ENCODE results near the gene IGF2BP1.
"Not testable (repeated sequence)": the region's sequence is repeated elsewhere in the genome, so short reads cannot be mapped to it uniquely, and the experiment has no call there.

IGF2BP1 gene

GRCh38 chr17:49021095-49021767 is 24.0 kb downstream of the IGF2BP1 start:
- DNase-seq, result no peak
- Mint-ChIP-seq H3K9me3 (no peaks in the 10 kb centered on the region), H3K27ac (no peak overlapping the region), H3K36me3 (no peaks in the 10 kb centered on the region), H3K27me3 (peaks cover 43% of the 10 kb centered on the region), H3K4me3 (no peak overlapping the region), H3K4me1 (no peaks in the 10 kb centered on the region)
- CTCF ChIA-PET, result interaction anchor here (1.2 to 1.5 kb wide), 2 partner anchors 11 to 143 kb away, joined by 3 to 6 read pairs; no protein-coding TSS in a partner anchor

- peaks cover 43% of the 10 kb centered on the region for H3K27me3 Mint-ChIP-seq
- H3K27ac Mint-ChIP-seq, result no peak overlapping the region
- DNase-seq, result no peak
- no peaks in the 10 kb centered on the region for H3K9me3 Mint-ChIP-seq
- H3K4me3 Mint-ChIP-seq, result no peak overlapping the region
- H3K4me1 Mint-ChIP-seq, result peaks cover 2% of the 10 kb centered on the region
- CTCF ChIA-PET, result interaction anchor here (1.2 to 1.5 kb wide), 2 partner anchors 10 to 143 kb away, joined by 3 to 6 read pairs; no protein-coding TSS in a partner anchor
- no peaks in the 10 kb centered on the region for H3K36me3 Mint-ChIP-seq
These were observed 24.6 kb downstream of the IGF2BP1 start for GRCh38 chr17:49021768-49022103.

- no peak for DNase-seq
- CTCF ChIA-PET, result no interaction called here
- no peaks in the 10 kb centered on the region for H3K36me3 Mint-ChIP-seq
- peaks cover 40% of the 10 kb centered on the region for H3K27me3 Mint-ChIP-seq
- no peak overlapping the region for H3K27ac Mint-ChIP-seq
- H3K4me1 Mint-ChIP-seq, result peaks cover 2% of the 10 kb centered on the region
- H3K4me3 Mint-ChIP-seq, result no peak overlapping the region
- H3K9me3 Mint-ChIP-seq, result no peaks in the 10 kb centered on the region
These were observed 25.3 kb downstream of the IGF2BP1 start for GRCh38 chr17:49022391-49022941.

- peaks cover 2% of the 10 kb centered on the region for H3K4me1 Mint-ChIP-seq
- no peak overlapping the region for H3K27ac Mint-ChIP-seq
- H3K9me3 Mint-ChIP-seq, result no peaks in the 10 kb centered on the region
- DNase-seq, result no peak
- no peaks in the 10 kb centered on the region for H3K36me3 Mint-ChIP-seq
- no peak overlapping the region for H3K4me3 Mint-ChIP-seq
- peaks cover 34% of the 10 kb centered on the region for H3K27me3 Mint-ChIP-seq
- CTCF ChIA-PET, result no interaction called here
These were observed 27.3 kb downstream of the IGF2BP1 start for GRCh38 chr17:49024523-49024922.

GRCh38 chr17:49026447-49026846 is 29.3 kb downstream of the IGF2BP1 start:
- H3K9me3 Mint-ChIP-seq, H3K4me3 Mint-ChIP-seq, H3K4me1 Mint-ChIP-seq, CTCF ChIA-PET, H3K27ac Mint-ChIP-seq, DNase-seq, H3K36me3 Mint-ChIP-seq: not testable (repeated sequence)
- H3K27me3 Mint-ChIP-seq, result peaks cover 38% of the 10 kb centered on the region

GRCh38 chr17:49028271-49028670 is 31.1 kb downstream of the IGF2BP1 start:
- CTCF ChIA-PET, result interaction anchor here (1.5 kb wide), 1 partner anchor 349 kb away, joined by 3 read pairs; no protein-coding TSS in a partner anchor
- Mint-ChIP-seq H3K36me3 (no peaks in the 10 kb centered on the region), H3K4me1 (peaks cover 2% of the 10 kb centered on the region), H3K9me3 (no peaks in the 10 kb centered on the region), H3K27me3 (peaks cover 40% of the 10 kb centered on the region), H3K4me3 (no peak overlapping the region), H3K27ac (no peak overlapping the region)
- DNase-seq, result no peak

GRCh38 chr17:49029801-49030200 is 32.6 kb downstream of the IGF2BP1 start:
- Mint-ChIP-seq H3K27ac (no peak overlapping the region), H3K9me3 (no peaks in the 10 kb centered on the region), H3K4me1 (peaks cover 2% of the 10 kb centered on the region), H3K27me3 (peaks cover 38% of the 10 kb centered on the region), H3K36me3 (no peaks in the 10 kb centered on the region), H3K4me3 (no peak overlapping the region)
- CTCF ChIA-PET, result interaction anchor here (0.7 to 2.8 kb wide), 7 partner anchors 11 to 528 kb away, joined by 3 to 8 read pairs (median 3); no protein-coding TSS in a partner anchor
- DNase-seq, result no peak

- CTCF ChIA-PET, result interaction anchor here (0.7 to 3.1 kb wide), 35 partner anchors 8 to 1296 kb away, joined by 3 to 19 read pairs (median 4); partner anchors contain the start of gene SNF8
These were observed 35.1 kb downstream of the IGF2BP1 start for GRCh38 chr17:49031965-49032928.

GRCh38 chr17:49035470-49036269 is 38.5 kb downstream of the IGF2BP1 start:
- Mint-ChIP-seq H3K36me3 (no peaks in the 10 kb centered on the region), H3K4me1 (no peaks in the 10 kb centered on the region), H3K4me3 (no peak overlapping the region), H3K9me3 (no peaks in the 10 kb centered on the region), H3K27ac (no peak overlapping the region), H3K27me3 (peaks cover 41% of the 10 kb centered on the region)
- CTCF ChIA-PET, result interaction anchor here (0.7 to 2.2 kb wide), 8 partner anchors 8 to 357 kb away, joined by 3 to 11 read pairs (median 4); no protein-coding TSS in a partner anchor
- peak; percentile 42 for DNase-seq

More at GRCh38 chr17:49031965-49032928, 35.1 kb downstream of the IGF2BP1 start:
- peak; percentile 58 for DNase-seq
- Mint-ChIP-seq H3K9me3 (no peaks in the 10 kb centered on the region), H3K27me3 (peaks cover 36% of the 10 kb centered on the region), H3K4me1 (no peaks in the 10 kb centered on the region), H3K27ac (no peak overlapping the region), H3K36me3 (no peaks in the 10 kb centered on the region), H3K4me3 (no peak overlapping the region)

GRCh38 chr17:49036270-49036626 is 39.1 kb downstream of the IGF2BP1 start:
- Mint-ChIP-seq H3K4me1 (no peaks in the 10 kb centered on the region), H3K36me3 (no peaks in the 10 kb centered on the region), H3K27me3 (peaks cover 38% of the 10 kb centered on the region), H3K4me3 (no peak overlapping the region), H3K9me3 (no peaks in the 10 kb centered on the region), H3K27ac (no peak overlapping the region)
- no peak for DNase-seq
- CTCF ChIA-PET, result interaction anchor here (0.5 to 2.2 kb wide), 7 partner anchors 9 to 466 kb away, joined by 3 to 11 read pairs (median 4); no protein-coding TSS in a partner anchor

- CTCF ChIA-PET, result no interaction called here
- Mint-ChIP-seq H3K4me1 (no peaks in the 10 kb centered on the region), H3K9me3 (no peaks in the 10 kb centered on the region), H3K36me3 (no peaks in the 10 kb centered on the region), H3K27ac (no peak overlapping the region), H3K27me3 (peaks cover 38% of the 10 kb centered on the region), H3K4me3 (no peak overlapping the region)
- no peak for DNase-seq
These were observed 41.0 kb downstream of the IGF2BP1 start for GRCh38 chr17:49038138-49038537.

- Mint-ChIP-seq H3K9me3 (no peaks in the 10 kb centered on the region), H3K4me1 (no peaks in the 10 kb centered on the region), H3K4me3 (no peak overlapping the region), H3K27me3 (peaks cover 42% of the 10 kb centered on the region), H3K27ac (no peak overlapping the region), H3K36me3 (no peaks in the 10 kb centered on the region)
- DNase-seq, result no peak
- CTCF ChIA-PET, result no interaction called here
These were observed 41.4 kb downstream of the IGF2BP1 start for GRCh38 chr17:49038544-49038943.

GRCh38 chr17:49039518-49039917 is 42.3 kb downstream of the IGF2BP1 start:
- H3K27ac Mint-ChIP-seq, CTCF ChIA-PET, H3K4me3 Mint-ChIP-seq, H3K9me3 Mint-ChIP-seq, H3K36me3 Mint-ChIP-seq, DNase-seq, H3K4me1 Mint-ChIP-seq: not testable (repeated sequence)
- H3K27me3 Mint-ChIP-seq, result peaks cover 50% of the 10 kb centered on the region
